HAP-1 (cell line): ENCODE results near the gene SCLY.

Source experiments
- DNase-seq, 2 experiments: peaks; one replicate each; pipeline ENCODE4 v3.0.0-alpha.2; 2016 to 2020; ENCODE audit warnings: low spot score in 2 of 2
- H3K27me3 ChIP-seq: fragments of 250-450 bp; sonication (Bioruptor Pico); 2 replicates; pipeline ENCODE4 v1.5.1; 2020; ENCODE audit warnings: low read depth, mild to moderate bottlenecking, moderate library complexity
- H3K36me3 ChIP-seq: fragments of 250-450 bp; sonication (Bioruptor Pico); replicated peaks from 2 replicates; pipeline ENCODE4 v1.5.1; 2020; ENCODE audit warnings: mild to moderate bottlenecking
- H3K4me1 ChIP-seq: fragments of 250-450 bp; sonication (Bioruptor Pico); 2 replicates; pipeline ENCODE4 v1.5.1; 2020; ENCODE audit warnings: mild to moderate bottlenecking
- H3K4me3 ChIP-seq: fragments of 250-450 bp; sonication (Bioruptor Pico); 2 replicates; pipeline ENCODE4 v1.5.1; 2020; ENCODE audit warnings: mild to moderate bottlenecking, moderate library complexity
- H3K9me3 ChIP-seq: fragments of 250-450 bp; sonication (Bioruptor Pico); 2 replicates; pipeline ENCODE4 v1.5.1; 2020; ENCODE audit warnings: mild to moderate bottlenecking, moderate library complexity
- in situ Hi-C: fragments of 300-500 bp; cut with MboI; formaldehyde crosslinking; loops from 3 replicates; pipeline ENCODE4 v1.14.3; 2020; ENCODE audit warnings: low sequenced_read_pairs, inconsistent platforms, mixed read lengths

Gene SCLY

GRCh38 chr2:238060542-238061314, at the start of gene SCLY:
TSS of gene SCLY (plus strand) at chr2:238061001. CDS start at chr2:238061055, 54 bp downstream.
- peak; percentile 94 to 97 for DNase-seq
- H3K27me3 ChIP-seq: no peaks in the 10 kb centered on the region
- H3K36me3 ChIP-seq: peaks cover 18% of the 10 kb centered on the region
- in situ Hi-C loops: no loop called here
- H3K4me1 ChIP-seq: peaks cover 14% of the 10 kb centered on the region
- H3K4me3 ChIP-seq: peak within 1 kb of the TSS; percentile 91
- H3K9me3 ChIP-seq: no peaks in the 10 kb centered on the region

- in situ Hi-C loops: no loop called here
- Histone ChIP-seq H3K4me3 (no peak overlapping the region), H3K36me3 (peaks cover 4% of the 10 kb centered on the region; the same call in 1 of the 2 replicates), H3K27me3 (no peaks in the 10 kb centered on the region), H3K9me3 (no peaks in the 10 kb centered on the region), H3K4me1 (no peaks in the 10 kb centered on the region)
- DNase-seq: no peak
Measured at GRCh38 chr2:238013806-238014205, 47.0 kb upstream of the SCLY start.

GRCh38 chr2:238015705-238016104, 45.1 kb upstream of the SCLY start:
- Histone ChIP-seq H3K4me1 (no peaks in the 10 kb centered on the region), H3K27me3 (no peaks in the 10 kb centered on the region), H3K4me3 (no peak overlapping the region), H3K9me3 (no peaks in the 10 kb centered on the region), H3K36me3 (peaks cover 4% of the 10 kb centered on the region)
- no peak for DNase-seq
- in situ Hi-C loops: no loop called here

- Histone ChIP-seq H3K4me3 (no peak overlapping the region), H3K4me1 (no peaks in the 10 kb centered on the region), H3K36me3 (peaks cover 8% of the 10 kb centered on the region), H3K27me3 (no peaks in the 10 kb centered on the region), H3K9me3 (no peaks in the 10 kb centered on the region)
- no peak for DNase-seq
- in situ Hi-C loops: no loop called here
Measured at GRCh38 chr2:238016526-238016925, 44.3 kb upstream of the SCLY start.

- Histone ChIP-seq H3K4me3 (no peak overlapping the region), H3K4me1 (no peaks in the 10 kb centered on the region; the same call in 1 of the 2 replicates), H3K36me3 (peaks cover 5% of the 10 kb centered on the region; the same call in 1 of the 2 replicates), H3K27me3 (no peaks in the 10 kb centered on the region), H3K9me3 (no peaks in the 10 kb centered on the region)
- DNase-seq: no peak
- in situ Hi-C loops: no loop called here
Measured at GRCh38 chr2:238019962-238020361, 40.8 kb upstream of the SCLY start.

- Histone ChIP-seq H3K36me3 (peaks cover 5% of the 10 kb centered on the region; the same call in 1 of the 2 replicates), H3K27me3 (no peaks in the 10 kb centered on the region), H3K9me3 (no peaks in the 10 kb centered on the region), H3K4me3 (no peak overlapping the region), H3K4me1 (no peaks in the 10 kb centered on the region; the same call in 1 of the 2 replicates)
- in situ Hi-C loops: no loop called here
- no peak for DNase-seq
Measured at GRCh38 chr2:238020816-238021215, 40.0 kb upstream of the SCLY start.

- in situ Hi-C loops: no loop called here
- no peak for DNase-seq
- Histone ChIP-seq H3K4me1 (no peaks in the 10 kb centered on the region; the same call in 1 of the 2 replicates), H3K9me3 (no peaks in the 10 kb centered on the region), H3K27me3 (no peaks in the 10 kb centered on the region), H3K36me3 (peaks cover 5% of the 10 kb centered on the region; the same call in 1 of the 2 replicates), H3K4me3 (no peak overlapping the region)
Measured at GRCh38 chr2:238021327-238021726, 39.5 kb upstream of the SCLY start.

- in situ Hi-C loops: no loop called here
- Histone ChIP-seq H3K27me3 (no peaks in the 10 kb centered on the region), H3K9me3 (no peaks in the 10 kb centered on the region), H3K36me3 (peaks cover 5% of the 10 kb centered on the region; the same call in 1 of the 2 replicates), H3K4me3 (no peak overlapping the region), H3K4me1 (no peaks in the 10 kb centered on the region; the same call in 1 of the 2 replicates)
- no peak for DNase-seq
Measured at GRCh38 chr2:238022594-238023157, 38.1 kb upstream of the SCLY start.

- DNase-seq: no peak
- Histone ChIP-seq H3K27me3 (no peaks in the 10 kb centered on the region), H3K4me1 (no peaks in the 10 kb centered on the region; the same call in 1 of the 2 replicates), H3K4me3 (no peak overlapping the region), H3K36me3 (peaks cover 8% of the 10 kb centered on the region; the same call in 1 of the 2 replicates), H3K9me3 (no peaks in the 10 kb centered on the region)
- in situ Hi-C loops: no loop called here
Measured at GRCh38 chr2:238023608-238024007, 37.2 kb upstream of the SCLY start.

GRCh38 chr2:238024986-238025385, 35.8 kb upstream of the SCLY start:
- peaks cover 8% of the 10 kb centered on the region; the same call in 1 of the 2 replicates for H3K36me3 ChIP-seq
- no peaks in the 10 kb centered on the region for H3K27me3 ChIP-seq
- in situ Hi-C loops: no loop called here
- H3K4me3 ChIP-seq: no peak overlapping the region
- no peaks in the 10 kb centered on the region; the same call in 1 of the 2 replicates for H3K4me1 ChIP-seq
- DNase-seq: no peak
- no peaks in the 10 kb centered on the region for H3K9me3 ChIP-seq

- Histone ChIP-seq H3K36me3 (peaks cover 16% of the 10 kb centered on the region), H3K27me3 (no peaks in the 10 kb centered on the region), H3K4me3 (no peak overlapping the region), H3K9me3 (no peaks in the 10 kb centered on the region), H3K4me1 (no peaks in the 10 kb centered on the region; the same call in 1 of the 2 replicates)
- in situ Hi-C loops: no loop called here
- DNase-seq: no peak
Measured at GRCh38 chr2:238025741-238026360, 35.0 kb upstream of the SCLY start.

GRCh38 chr2:238027058-238027457, 33.7 kb upstream of the SCLY start:
- in situ Hi-C loops: no loop called here
- no peak for DNase-seq
- Histone ChIP-seq H3K9me3 (no peaks in the 10 kb centered on the region), H3K36me3 (peaks cover 20% of the 10 kb centered on the region), H3K27me3 (no peaks in the 10 kb centered on the region), H3K4me3 (no peak overlapping the region), H3K4me1 (no peaks in the 10 kb centered on the region; the same call in 1 of the 2 replicates)

GRCh38 chr2:238027591-238028415, 33.0 kb upstream of the SCLY start:
- no peaks in the 10 kb centered on the region; the same call in 1 of the 2 replicates for H3K4me1 ChIP-seq
- no peaks in the 10 kb centered on the region for H3K27me3 ChIP-seq
- DNase-seq: no peak
- no peaks in the 10 kb centered on the region for H3K9me3 ChIP-seq
- no peak overlapping the region for H3K4me3 ChIP-seq
- H3K36me3 ChIP-seq: peaks cover 22% of the 10 kb centered on the region
- in situ Hi-C loops: no loop called here
